ENCODE results near the gene ABHD3. TPM values are rescaled to one million over a fixed set of nuclear protein-coding genes. Genes with fewer than 3 reads are reported as not detected.
"Not testable (repeated sequence)": the region's sequence is repeated elsewhere in the genome, so short reads cannot be mapped to it uniquely, and the experiment has no call there.

Gene ABHD3
- total and polyA plus RNA-seq, 5 experiments from 2014 or later, result 16.2 to 52.0 (median 20.7) TPM

DNA sequence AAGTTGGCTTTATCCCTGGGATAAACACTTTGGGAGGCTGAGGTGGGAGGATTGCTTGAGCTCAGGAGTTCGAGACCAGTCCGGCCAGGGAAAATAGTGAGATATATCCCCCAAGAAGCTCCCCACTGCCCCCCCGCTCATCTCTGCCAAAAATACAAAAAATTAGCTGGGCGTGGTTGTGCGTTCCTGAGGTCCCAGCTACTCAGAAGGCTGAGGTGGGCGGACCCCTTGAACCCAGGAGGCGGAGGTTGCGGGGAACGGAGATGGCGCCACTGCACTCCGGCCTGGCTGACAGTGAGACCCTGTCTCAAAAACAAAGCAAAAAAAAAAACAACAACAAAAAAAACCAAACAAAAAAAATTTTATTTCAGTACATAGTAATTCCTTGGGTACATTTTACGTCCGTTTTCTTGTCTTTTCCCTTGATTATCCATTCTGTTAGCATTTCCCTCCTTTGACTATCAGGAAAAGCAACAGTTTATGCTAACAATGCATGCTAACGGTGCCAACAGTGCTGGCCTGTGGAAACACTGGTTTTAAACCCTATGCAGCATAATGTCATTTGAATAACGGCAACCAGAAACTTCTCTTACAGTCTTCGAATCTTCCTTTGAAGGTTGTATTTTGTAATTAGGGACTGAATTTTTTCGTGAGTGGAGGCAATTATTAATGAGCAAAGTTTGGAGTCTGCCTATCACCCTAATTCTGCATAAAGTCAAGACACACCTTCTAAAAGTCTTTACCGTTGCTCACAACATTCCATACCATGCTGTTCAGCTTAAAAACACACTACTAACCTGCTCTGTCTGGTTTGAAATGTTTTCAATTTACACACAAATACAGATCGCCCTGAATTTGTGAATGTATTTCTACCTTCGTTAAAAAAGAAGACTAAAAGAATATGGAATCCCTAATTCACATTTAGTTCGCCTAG, 35.3 kb upstream of the ABHD3 start:
- Mint-ChIP-seq H3K9me3 (peaks cover 0 to 12% (median 5%) of the 10 kb centered on the region in 9 donors), H3K36me3 (peaks cover 0 to 5% (median 0%) of the 10 kb centered on the region in 3 donors), H3K4me3 (peak overlapping the region; percentile 92 to 97 (median 94)), H3K4me1 (peaks cover 16 to 41% (median 34%) of the 10 kb centered on the region in 4 donors), H3K27ac (peak overlapping the region; percentile 67 to 98 (median 96)), H3K27me3 (peaks cover 0 to 8% (median 0%) of the 10 kb centered on the region in 5 donors)
- POLR2A ChIA-PET, result interaction anchor here (0.6 to 3.7 kb wide), 7 partner anchors 11 to 139 kb away, joined by 3 to 33 read pairs (median 4); partner anchors contain the start of genes ABHD3, ESCO1 and SNRPD1
- no peak for DNase-seq
- ATAC-seq, result peak; percentile 5 to 7

DNA sequence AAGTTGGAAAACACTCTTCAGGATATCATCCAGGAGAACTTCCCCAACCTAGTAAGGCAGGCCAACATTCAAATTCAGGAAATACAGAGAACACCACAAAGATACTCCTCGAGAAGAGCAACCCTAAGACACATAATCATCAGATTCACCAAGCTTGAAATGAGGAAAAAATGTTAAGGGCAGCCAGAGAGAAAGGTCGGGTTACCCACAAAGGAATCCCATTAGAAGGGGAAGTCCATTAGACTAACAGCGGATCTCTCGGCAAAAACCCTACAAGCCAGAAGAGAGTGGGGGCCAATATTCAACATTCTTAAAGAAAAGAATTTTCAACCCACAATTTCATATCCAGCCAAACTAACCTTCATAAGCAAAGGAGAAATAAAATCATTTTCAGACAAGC, 32.4 kb upstream of the ABHD3 start:
- H3K27ac Mint-ChIP-seq, ATAC-seq, H3K27me3 Mint-ChIP-seq, POLR2A ChIA-PET, H3K36me3 Mint-ChIP-seq, H3K4me3 Mint-ChIP-seq, DNase-seq: not testable (repeated sequence)
- Mint-ChIP-seq H3K9me3 (peaks cover 0 to 12% (median 5%) of the 10 kb centered on the region in 9 donors), H3K4me1 (peaks cover 8 to 16% (median 12%) of the 10 kb centered on the region in 4 donors)

DNA sequence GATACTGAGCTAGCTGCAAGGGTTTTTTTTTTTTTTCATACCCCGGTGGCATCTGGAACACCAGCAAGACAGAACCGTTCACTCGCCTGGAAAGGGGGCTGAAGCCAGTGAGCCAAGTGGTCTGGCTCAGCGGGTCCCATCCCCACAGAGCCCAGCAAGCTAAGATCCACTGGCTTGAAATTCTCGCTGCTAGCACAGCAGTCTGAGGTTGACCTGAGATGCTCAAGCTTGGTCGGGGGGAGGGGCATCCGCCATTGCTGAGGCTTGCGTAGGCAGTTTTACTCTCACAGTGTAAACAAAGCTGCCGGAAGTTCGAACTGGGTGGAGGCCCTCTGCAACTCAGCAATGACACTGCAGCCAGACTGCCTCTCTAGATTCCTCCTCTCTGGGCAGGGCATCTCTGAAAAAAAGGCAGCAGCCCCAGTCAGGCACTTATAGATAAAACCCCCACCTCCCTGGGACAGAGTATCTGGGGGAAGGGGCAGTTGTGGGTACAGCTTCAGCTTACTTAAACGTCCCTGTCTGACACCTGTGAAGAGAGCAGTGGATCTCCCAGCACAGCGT, 31.0 kb upstream of the ABHD3 start:
- POLR2A ChIA-PET, result no interaction called here
- peaks cover 0 to 5% (median 0%) of the 10 kb centered on the region in 3 donors for H3K36me3 Mint-ChIP-seq
- no peak for ATAC-seq
- peak in 2 of 10 donors; percentile 12 to 19 for DNase-seq
- H3K27me3 Mint-ChIP-seq, result peaks cover 0 to 8% (median 0%) of the 10 kb centered on the region in 5 donors
- H3K4me1 Mint-ChIP-seq, result peaks cover 7 to 12% (median 9%) of the 10 kb centered on the region in 4 donors
- H3K27ac Mint-ChIP-seq, result peak overlapping the region in 2 of 10 donors; percentile 56 to 58
- H3K9me3 Mint-ChIP-seq, result peaks cover 0 to 12% (median 5%) of the 10 kb centered on the region in 9 donors
- no peak overlapping the region for H3K4me3 Mint-ChIP-seq

DNA sequence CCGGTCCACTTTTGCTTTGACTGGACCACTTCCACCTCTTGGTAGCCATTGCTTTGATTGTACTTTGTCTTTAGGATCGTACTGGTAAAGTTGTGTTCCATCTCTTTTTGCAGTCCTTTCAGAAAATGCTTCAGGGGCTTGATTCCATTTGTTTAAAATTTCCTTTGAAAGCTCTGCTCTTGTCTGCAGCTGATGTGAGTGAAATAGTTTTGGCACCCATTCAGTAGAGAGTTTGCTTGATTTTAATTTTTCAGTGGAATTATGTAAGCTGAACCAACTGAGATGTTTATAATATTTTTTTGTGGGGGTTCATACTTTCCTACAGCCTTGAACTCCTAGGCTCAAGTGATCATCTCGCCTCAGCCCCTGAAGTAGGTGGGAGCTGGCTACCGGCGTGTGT, 28.4 kb upstream of the ABHD3 start:
- DNase-seq (no peak), ATAC-seq (no peak)
- Mint-ChIP-seq H3K36me3 (peaks cover 0 to 7% (median 3%) of the 10 kb centered on the region in 3 donors), H3K4me1 (peaks cover 0 to 2% (median 0%) of the 10 kb centered on the region in 4 donors), H3K27me3 (peaks cover 0 to 8% (median 0%) of the 10 kb centered on the region in 5 donors), H3K9me3 (peaks cover 0 to 12% (median 5%) of the 10 kb centered on the region in 9 donors), H3K27ac (no peak overlapping the region), H3K4me3 (no peak overlapping the region)
- POLR2A ChIA-PET, result no interaction called here

DNA sequence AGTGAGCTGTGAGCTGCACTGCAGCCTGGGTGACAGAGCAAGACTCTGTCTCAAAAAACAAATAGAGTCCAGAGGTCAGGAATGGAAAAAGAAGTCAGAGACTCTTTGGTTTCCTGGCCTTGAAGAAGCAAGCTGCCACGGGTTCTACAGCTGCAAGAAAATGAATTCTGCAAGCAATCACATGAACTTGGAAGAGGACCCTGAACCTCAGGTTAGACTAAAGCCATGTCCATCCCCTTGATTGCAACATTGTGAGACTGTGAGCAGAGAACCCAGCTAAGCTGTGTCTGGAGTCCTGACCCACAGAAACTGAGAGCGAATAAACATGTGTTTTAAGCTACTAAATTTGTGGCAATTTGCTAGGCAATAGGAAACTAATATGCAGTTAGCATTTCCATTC, 23.1 kb upstream of the ABHD3 start:
- DNase-seq (no peak), ATAC-seq (no peak)
- POLR2A ChIA-PET, result interaction anchor here (0.7 kb wide), 1 partner anchor 34 kb away, joined by 3 read pairs; no protein-coding TSS in a partner anchor
- Mint-ChIP-seq H3K27ac (no peak overlapping the region), H3K9me3 (no peaks in the 10 kb centered on the region), H3K36me3 (peaks cover 0 to 4% (median 3%) of the 10 kb centered on the region in 3 donors), H3K4me1 (peaks cover 0 to 2% (median 0%) of the 10 kb centered on the region in 4 donors), H3K27me3 (no peaks in the 10 kb centered on the region), H3K4me3 (no peak overlapping the region)

DNA sequence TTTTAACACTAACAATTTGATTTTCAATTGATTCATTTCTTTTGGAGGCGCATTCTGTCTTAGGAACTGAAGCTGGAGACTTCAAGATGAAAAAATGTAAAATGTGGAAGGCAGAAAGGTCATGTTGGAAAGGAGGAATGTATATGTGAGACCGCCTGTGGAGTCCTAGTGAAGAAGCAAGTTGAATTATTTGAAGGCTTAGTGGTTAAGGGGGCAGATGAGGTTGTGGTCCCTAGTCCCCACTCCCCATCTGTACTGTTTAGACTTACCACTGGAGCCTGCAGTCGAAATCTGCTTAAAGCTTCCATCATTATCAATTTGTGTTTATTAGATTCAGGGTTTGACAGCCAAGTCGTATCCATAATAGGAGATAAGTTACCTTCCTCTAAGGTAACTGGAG, 20.6 kb upstream of the ABHD3 start:
- H3K4me3 Mint-ChIP-seq, result no peak overlapping the region
- POLR2A ChIA-PET, result no interaction called here

DNA sequence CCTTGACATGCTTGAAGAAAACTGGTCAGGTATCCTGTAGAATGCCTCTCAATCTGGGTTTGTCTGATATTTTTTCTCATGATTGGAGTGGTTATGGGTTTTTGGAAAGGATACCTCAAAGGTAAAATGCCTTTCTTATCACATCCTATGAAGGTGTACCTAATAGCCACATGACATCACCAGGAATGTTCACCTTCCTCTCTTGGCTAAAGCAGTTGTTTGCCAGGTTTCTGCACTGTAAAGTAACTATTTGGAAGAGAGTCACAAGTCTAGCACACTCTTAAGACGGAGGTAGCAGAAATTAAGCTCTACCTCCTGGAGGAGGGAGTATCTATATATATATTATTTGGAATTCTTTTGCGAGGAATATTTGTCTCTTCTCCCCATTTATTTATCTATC, 18.1 kb upstream of the ABHD3 start:
- H3K27ac Mint-ChIP-seq, result peak overlapping the region in 1 of 10 donors; percentile 24
- H3K27me3 Mint-ChIP-seq, result no peaks in the 10 kb centered on the region
- H3K4me1 Mint-ChIP-seq, result peaks cover 0 to 2% (median under 1%) of the 10 kb centered on the region in 4 donors
- DNase-seq (no peak), ATAC-seq (no peak)
- peaks cover 0 to 8% (median 3%) of the 10 kb centered on the region in 9 donors for H3K9me3 Mint-ChIP-seq
- POLR2A ChIA-PET, result no interaction called here
- H3K36me3 Mint-ChIP-seq, result peaks cover 0 to 2% (median 0%) of the 10 kb centered on the region in 3 donors
- no peak overlapping the region for H3K4me3 Mint-ChIP-seq

More for the DNA sequence above, 20.6 kb upstream of the ABHD3 start:
- Mint-ChIP-seq H3K9me3 (peaks cover 0 to 1% (median 0%) of the 10 kb centered on the region in 9 donors), H3K4me1 (peaks cover 0 to 2% (median under 1%) of the 10 kb centered on the region in 4 donors), H3K36me3 (peaks cover 0 to 4% (median 3%) of the 10 kb centered on the region in 3 donors), H3K27ac (no peak overlapping the region), H3K27me3 (no peaks in the 10 kb centered on the region)
- no peak for ATAC-seq
- no peak for DNase-seq

DNA sequence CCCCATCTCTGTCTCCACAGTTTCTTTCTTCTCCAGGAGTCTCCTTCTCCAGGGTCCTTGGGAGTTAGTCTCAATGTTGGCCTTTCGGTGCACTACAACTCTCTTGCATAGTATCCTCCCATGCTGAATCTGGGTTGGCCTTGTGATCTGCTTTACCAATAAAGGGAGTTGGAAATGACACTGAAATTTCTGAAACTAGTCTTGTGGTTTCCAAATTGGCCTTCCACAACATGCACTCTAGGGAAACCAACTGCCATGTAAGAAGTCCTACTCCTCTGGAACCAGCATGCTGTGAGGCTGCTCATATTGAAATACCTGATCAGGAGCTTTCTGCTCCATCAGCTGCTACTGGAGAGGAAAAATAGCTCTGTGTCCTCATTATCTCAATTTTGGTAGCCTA, 9.9 kb upstream of the ABHD3 start:
- Mint-ChIP-seq H3K4me3 (no peak overlapping the region), H3K27me3 (no peaks in the 10 kb centered on the region), H3K27ac (peak overlapping the region in 1 of 10 donors; percentile 19), H3K36me3 (no peaks in the 10 kb centered on the region), H3K4me1 (peaks cover 2 to 4% (median 3%) of the 10 kb centered on the region in 4 donors), H3K9me3 (peaks cover 0 to 30% (median 13%) of the 10 kb centered on the region in 9 donors)
- POLR2A ChIA-PET, result no interaction called here
- DNase-seq (no peak), ATAC-seq (no peak)

DNA sequence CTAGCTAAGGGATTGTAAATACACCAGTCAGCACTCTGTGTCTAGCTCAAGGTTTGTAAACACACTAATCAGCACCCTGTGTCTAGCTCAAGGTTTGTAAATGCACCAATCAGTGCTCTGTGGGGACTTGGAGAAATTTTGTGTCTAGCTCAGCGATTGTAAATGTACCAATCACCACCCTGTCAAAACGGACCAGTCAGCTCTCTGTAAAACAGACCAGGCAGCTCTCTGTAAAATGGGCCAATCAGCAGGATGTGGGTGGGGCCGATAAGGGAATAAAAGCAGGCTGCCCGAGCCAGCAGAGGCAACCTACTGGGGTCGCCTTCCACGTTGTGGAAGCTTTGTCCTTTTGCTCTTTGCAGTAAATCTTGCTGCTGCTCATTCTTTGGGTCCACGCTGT, 2.6 kb upstream of the ABHD3 start:
- H3K27ac Mint-ChIP-seq, result peak overlapping the region in 1 of 10 donors; percentile 47

DNA sequence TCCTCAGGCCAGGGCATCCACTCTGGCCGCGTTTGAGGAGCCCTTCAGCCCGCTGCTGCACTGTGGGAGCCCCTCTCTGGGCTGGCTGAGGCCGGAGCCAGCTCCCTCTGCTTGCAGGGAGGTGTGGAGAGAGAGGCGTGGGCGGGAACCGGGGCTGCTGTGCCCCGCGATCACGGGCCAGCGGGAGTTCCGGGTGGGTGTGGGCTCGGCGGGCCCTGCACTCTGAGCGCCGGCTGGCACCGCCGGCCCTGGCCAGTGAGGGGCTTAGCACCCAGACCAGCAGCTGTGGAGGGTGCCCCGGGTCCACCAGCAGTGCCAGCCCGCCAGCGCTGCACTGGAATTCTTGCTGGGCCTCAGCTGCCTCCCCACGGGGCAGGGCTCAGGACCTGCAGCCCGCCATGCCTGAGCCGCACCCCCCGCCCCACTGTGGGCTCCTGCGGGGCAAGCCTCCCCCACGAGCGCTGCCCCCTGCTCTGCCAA, 1.9 kb upstream of the ABHD3 start:
- no peak for DNase-seq
- no peak for ATAC-seq
- H3K27ac Mint-ChIP-seq, result no peak overlapping the region
- POLR2A ChIA-PET, result interaction anchor here (1.8 kb wide), 1 partner anchor 106 kb away, joined by 4 read pairs; the partner anchor contains the start of gene ESCO1
- no peak overlapping the region for H3K4me3 Mint-ChIP-seq
- peaks cover 0 to 10% (median 0%) of the 10 kb centered on the region in 3 donors for H3K36me3 Mint-ChIP-seq
- no peaks in the 10 kb centered on the region for H3K9me3 Mint-ChIP-seq
- no peaks in the 10 kb centered on the region for H3K27me3 Mint-ChIP-seq
- peaks cover 11 to 42% (median 38%) of the 10 kb centered on the region in 4 donors for H3K4me1 Mint-ChIP-seq

More for the DNA sequence above, 2.6 kb upstream of the ABHD3 start:
- ATAC-seq, H3K9me3 Mint-ChIP-seq, H3K36me3 Mint-ChIP-seq, H3K27me3 Mint-ChIP-seq, DNase-seq: not testable (repeated sequence)
- POLR2A ChIA-PET, result interaction anchor here (1.8 kb wide), 1 partner anchor 107 kb away, joined by 4 read pairs; the partner anchor contains the start of gene ESCO1
- H3K4me3 Mint-ChIP-seq, result peak overlapping the region in 2 of 10 donors; percentile 48 to 64
- peaks cover 11 to 39% (median 35%) of the 10 kb centered on the region in 4 donors for H3K4me1 Mint-ChIP-seq

DNA sequence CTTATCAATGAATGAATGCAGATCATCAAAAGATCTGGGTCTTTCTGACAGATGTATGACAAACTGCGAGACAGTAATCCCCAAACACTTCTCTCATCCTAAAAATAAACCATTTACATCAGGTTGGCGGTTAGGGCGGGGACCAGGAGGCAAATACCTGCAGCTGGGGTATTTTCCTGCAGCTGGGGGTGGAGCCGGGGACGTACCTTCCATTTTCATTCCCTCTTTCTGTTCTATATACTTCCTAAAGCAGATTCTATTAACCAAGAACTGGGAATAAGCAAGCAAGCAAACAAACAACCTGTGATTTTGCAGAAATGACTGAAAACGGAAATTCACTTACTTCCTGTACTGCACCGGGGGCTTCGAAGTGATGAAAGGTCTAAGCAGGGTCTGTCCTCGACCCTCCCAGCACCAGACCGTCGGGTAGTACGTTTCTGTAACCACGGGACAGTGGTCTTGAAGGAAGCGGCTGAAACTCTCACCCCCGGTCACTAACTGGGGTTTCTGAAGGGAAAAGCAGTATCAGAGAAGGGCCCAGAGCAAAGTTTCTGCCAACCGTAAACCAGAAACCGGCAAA, 1.2 kb downstream of the ABHD3 start:
- peaks cover 4 to 37% (median 32%) of the 10 kb centered on the region in 4 donors for H3K4me1 Mint-ChIP-seq
- POLR2A ChIA-PET, result interaction anchor here (1.1 to 2.5 kb wide), 4 partner anchors 10 to 38 kb away, joined by 3 to 35 read pairs (median 16); partner anchors contain the start of gene MIB1
- H3K27ac Mint-ChIP-seq, result peak overlapping the region; percentile 89 to 96 (median 94)
- peak in 1 of 2 donors; percentile 0 for ATAC-seq
- peaks cover 0 to 31% (median 10%) of the 10 kb centered on the region in 3 donors for H3K36me3 Mint-ChIP-seq
- H3K9me3 Mint-ChIP-seq, result no peaks in the 10 kb centered on the region
- peak overlapping the region; percentile 90 to 100 (median 97) for H3K4me3 Mint-ChIP-seq
- DNase-seq, result peak in 3 of 10 donors; percentile 6 to 38 (median 25)
- H3K27me3 Mint-ChIP-seq, result no peaks in the 10 kb centered on the region

DNA sequence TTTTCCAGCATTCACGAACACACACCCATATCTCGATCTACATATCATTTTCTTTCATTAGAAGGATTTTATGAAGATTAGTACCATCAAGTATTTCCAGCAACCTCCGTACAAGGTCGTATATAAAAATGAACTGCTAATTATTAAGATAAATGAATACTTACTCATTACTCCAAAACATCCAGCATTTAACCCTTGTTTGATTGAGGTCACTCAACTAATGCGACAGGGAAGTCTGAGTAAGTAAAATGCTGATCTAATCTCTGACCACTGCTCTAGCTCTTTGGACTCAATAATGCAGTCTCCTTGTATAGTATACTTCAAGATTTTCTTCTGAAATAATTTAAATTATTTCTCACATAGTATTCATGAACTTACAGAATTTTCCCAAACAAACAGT, 2.0 kb downstream of the ABHD3 start:
- no peak for ATAC-seq
- Mint-ChIP-seq H3K27me3 (no peaks in the 10 kb centered on the region), H3K36me3 (peaks cover 0 to 35% (median 12%) of the 10 kb centered on the region in 3 donors), H3K27ac (peak overlapping the region in 3 of 10 donors; percentile 77 to 96 (median 94)), H3K4me1 (peaks cover 6 to 38% (median 32%) of the 10 kb centered on the region in 4 donors), H3K4me3 (peak overlapping the region; percentile 28 to 100 (median 97)), H3K9me3 (no peaks in the 10 kb centered on the region)
- no peak for DNase-seq
- POLR2A ChIA-PET, result interaction anchor here (1.1 to 2.5 kb wide), 2 partner anchors 9 to 20 kb away, joined by 3 to 35 read pairs; no protein-coding TSS in a partner anchor
